Endothelial cell of umbilical vein (primary cell): ENCODE data around the gene ABLIM2.

Experiments
- CTCF ChIP-seq, 2 donors: IDR thresholded peaks; 1 replicate in 1 of 2; 2 replicates in 1 of 2; pipeline ENCODE4 v1.5.1; 2011; ENCODE audit warnings: low read length in 2 of 2, mild to moderate bottlenecking in 2 of 2, moderate library complexity in 2 of 2, control low read depth in 1 of 2, inconsistent platforms in 1 of 2, low read depth in 1 of 2; ENCODE audit not compliant: insufficient read depth in 1 of 2; ENCODE audit errors: extremely low read depth in 1 of 2
- EZH2 ChIP-seq: IDR thresholded peaks from 2 replicates; pipeline ENCODE4 v1.6.1; 2012; ENCODE audit warnings: borderline replicate concordance, low read depth, mild to moderate bottlenecking, moderate library complexity, low read length, inconsistent platforms; ENCODE audit not compliant: severe bottlenecking
- MAX ChIP-seq: IDR thresholded peaks from 2 replicates; pipeline ENCODE4 v1.6.1; 2011; ENCODE audit not compliant: insufficient read depth, insufficient read length
- POLR2A ChIP-seq: IDR thresholded peaks from 2 replicates; pipeline ENCODE4 v1.6.1; 2012; ENCODE audit warnings: low read depth, mild to moderate bottlenecking, control low read depth, low read length
- POLR2AphosphoS5 ChIP-seq: IDR thresholded peaks from 2 replicates; pipeline ENCODE4 v1.6.1; 2012; ENCODE audit warnings: low read depth, mild to moderate bottlenecking, control low read depth, low read length, moderate library complexity; ENCODE audit not compliant: insufficient read depth

- no peak for TF ChIP-seq POLR2A
- TF ChIP-seq POLR2AphosphoS5, result no peak
- no peak for TF ChIP-seq CTCF (IDR thresholded peaks at IDR 0.05; ENCODE audit: extremely low read depth in 1 of 2, insufficient read depth in 1 of 2, low read depth in 1 of 2, low read length in 2 of 2)
- no peak for TF ChIP-seq EZH2
- no peak for TF ChIP-seq MAX
Observed at GRCh38 chr4:8155048-8155447, 3.6 kb downstream of the ABLIM2 start.
